ENCODE results near the gene TGFBI. TPM values are rescaled to one million over a fixed set of nuclear protein-coding genes. Genes with fewer than 3 reads are reported as not detected.

TGFBI gene
- total RNA-seq, 2 experiments from 2014 or later: 0.23 TPM; not detected in 1

DNA sequence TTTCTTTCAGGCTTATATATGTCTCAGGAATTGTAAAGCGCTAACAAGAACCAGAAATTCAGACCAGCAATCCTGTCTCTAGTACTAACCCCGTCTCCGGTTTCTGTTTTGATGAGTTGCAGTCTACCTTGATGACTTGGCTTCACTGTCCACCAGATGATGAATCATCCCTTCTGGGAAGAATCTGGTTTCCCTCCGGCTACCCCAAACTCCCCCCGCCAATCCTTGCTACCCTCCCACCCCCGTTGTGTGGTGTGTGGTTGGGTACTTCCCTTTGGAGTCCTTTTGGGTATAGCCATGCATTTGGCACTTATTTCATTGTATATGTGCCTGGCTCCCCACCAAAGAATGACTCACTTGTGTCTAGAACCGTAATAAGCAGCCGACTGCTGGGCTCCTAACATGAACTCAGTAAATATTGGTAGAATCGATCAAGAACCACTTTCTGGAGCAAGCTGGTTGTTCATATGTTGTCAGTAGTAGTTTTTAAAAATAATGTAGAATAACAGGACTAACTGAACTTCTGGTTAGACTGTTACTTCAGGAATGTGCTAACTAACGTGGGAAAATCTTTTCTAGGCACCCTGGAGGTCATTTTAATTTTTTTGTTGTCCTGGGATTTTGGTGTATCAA is 8.3 kb upstream of the TGFBI start:
- CTCF ChIA-PET: interaction anchor here (1.4 kb wide), 1 partner anchor 11 kb away, joined by 3 read pairs; no protein-coding TSS in a partner anchor
- POLR2A ChIA-PET: no interaction called here

DNA sequence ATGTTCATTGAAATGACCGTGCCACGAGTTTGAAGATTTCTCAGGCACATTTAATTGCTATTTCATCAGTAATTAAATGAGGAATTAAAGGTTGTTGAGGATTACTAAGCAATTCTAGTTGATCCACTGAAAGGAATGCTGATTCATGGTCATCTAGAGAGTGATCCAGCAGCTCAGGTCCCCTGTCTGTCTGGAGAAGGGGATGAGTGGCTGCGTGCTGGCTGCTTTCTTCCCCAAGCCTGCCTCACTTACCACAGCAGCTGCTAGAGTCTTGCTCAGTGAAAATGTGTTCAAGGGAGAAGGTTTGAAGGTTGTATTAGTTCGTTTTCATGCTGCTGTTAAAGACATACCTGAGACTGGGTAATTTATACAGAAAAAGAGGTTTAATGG is 7.8 kb upstream of the TGFBI start:
- ChIA-PET POLR2A (no interaction called here), CTCF (interaction anchor here (1.4 kb wide), 1 partner anchor 11 kb away, joined by 3 read pairs; no protein-coding TSS in a partner anchor)

DNA sequence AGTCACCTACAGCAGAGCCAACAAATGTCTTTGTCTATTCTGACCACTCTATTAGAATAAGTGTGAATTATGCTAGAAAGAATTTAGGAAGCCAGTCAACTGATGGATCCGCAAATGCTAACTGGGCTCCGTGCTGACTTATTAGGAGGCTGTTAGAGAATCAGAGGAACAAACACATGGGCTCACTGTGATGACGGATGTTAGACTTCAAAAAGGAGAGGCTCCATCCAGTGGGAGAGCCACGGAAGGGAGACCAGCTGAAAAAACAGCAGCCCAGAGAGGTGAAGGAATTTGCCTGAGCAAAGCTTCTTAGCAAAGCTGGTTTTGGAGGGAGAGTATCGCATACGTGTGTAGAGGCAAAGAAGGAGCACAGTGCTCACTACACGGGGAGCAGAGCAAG is 5.8 kb upstream of the TGFBI start:
- ChIA-PET POLR2A (interaction anchor here (0.7 kb wide), 1 partner anchor 41 kb away, joined by 4 read pairs; no protein-coding TSS in a partner anchor), CTCF (no interaction called here)

DNA sequence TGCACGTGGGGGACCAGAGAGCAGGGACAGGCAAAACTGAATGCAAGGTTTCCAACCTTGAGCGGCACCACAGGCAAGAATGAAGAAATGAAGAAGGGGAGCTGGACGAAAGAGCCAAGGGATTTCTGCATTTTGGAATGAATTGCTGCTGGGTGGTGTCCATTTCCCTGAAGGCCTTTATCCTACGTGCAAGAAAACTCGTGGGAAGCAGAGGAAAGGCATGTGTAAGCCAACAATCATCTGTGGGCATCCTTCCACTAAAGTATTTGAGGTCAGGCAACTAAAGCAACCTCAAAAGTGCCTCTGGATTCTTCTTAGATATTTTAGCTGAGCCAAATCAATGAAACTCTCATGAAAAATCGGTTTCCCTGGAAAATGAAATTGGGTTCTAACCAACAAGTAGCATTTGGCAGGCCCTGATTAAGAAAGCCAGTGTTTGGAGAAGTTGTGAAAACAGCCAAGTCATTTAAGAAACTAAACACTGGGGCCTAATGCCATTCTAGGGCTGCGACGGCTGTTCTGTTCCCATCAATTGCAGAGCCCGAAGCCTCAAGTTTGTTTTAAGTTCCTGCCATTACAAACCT is 4.7 kb upstream of the TGFBI start:
- POLR2A ChIA-PET: no interaction called here
- CTCF ChIA-PET: no interaction called here

DNA sequence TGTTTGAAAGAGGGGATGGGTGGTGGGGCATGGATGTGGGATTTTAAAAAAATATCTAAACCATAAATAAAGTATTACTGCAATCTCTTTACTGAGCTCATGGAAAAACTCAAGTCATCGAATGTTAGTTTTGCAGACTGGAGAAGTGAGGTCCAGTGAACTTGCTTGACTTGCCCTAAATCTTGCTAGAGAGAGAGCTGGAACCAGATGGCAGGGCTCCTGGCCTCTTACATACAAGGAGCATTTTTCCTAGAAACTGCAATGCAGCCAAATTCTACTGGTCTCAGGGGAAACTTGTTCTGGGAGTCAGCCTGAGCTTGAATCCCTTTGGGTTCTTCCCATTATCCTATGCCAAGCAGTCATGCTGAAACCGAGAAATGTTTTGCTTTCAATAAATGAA is 2.9 kb upstream of the TGFBI start:
- ChIA-PET CTCF (no interaction called here), POLR2A (no interaction called here)

DNA sequence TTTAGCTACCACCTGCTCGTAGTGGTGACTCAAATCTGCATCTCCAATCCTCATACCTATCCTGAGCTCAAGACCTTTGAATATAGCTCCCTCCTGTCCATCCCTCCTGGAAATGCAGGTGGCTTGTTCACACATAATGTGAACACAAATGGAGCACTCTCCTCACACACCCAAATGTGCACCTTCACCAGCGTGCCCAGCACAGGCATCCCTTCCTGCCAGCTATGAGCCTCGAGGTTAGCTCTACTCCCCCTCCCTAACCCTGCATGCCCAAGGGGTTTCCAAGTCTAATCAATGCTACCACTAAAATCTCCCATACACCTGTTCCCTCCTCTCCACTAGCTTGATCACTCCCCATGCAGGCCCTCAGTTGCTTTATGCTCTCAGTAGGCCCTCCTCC is 2.2 kb upstream of the TGFBI start:
- ChIA-PET POLR2A (no interaction called here), CTCF (no interaction called here)

DNA sequence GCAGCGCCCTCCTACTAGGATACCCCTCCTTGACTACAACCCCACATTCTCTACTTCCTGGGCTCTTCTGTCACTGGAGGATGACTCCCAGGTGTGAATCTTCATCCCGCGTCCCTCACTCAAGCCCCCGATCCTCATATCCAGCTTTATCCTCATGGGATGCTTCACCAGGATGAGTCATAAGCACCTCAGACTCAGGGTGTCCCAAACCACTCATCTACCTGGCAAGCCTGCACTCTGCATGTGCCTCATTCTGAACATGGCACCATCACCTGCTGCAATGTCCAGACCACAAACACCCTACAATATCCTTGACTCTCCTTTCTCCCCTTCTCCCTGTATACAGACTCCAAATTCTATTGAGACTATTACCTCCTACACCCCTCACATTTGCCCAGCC is 1.5 kb upstream of the TGFBI start:
- ChIA-PET POLR2A (no interaction called here), CTCF (no interaction called here)

DNA sequence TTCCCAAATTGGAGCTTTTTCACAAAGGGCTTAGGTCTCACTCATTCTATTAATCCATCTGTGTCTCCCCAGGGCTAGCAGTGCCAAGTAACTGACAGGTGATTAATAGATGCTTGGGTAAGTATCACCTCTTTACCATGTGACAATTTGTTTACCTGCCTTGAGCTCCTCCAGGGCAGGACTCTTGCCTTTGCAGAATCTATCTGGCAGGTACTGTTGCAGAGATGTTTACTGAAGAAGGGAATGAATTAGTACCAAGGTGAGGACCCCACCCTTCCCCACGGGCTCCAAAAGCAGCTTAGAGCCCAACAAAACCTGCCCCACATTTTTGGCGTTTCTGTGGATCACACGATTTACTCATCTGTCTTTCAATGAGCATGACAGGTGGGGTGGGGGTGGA is 698 bp upstream of the TGFBI start:
- ChIA-PET CTCF (interaction anchor here (1.1 kb wide), 1 partner anchor 9 kb away, joined by 4 read pairs; no protein-coding TSS in a partner anchor), POLR2A (no interaction called here)

DNA sequence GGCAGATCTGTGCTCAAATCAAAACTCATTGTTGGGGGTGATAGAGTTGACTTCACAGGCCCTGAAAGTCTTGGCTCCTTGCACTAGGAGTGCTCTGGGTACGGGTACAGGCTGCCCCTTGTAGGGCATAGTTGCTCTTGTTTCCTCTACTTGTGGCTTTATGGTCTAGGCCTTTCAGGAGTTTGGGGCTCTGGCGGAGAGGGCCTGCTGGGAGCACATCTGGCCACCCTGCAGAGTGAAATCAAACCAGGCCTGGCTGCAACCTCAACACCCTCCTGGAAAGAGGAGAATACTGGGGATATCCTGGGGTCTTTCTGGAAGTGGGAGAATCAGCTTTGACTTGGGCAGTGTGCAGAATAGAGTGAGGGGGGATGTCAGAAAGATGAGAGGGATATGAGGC is 1.5 kb downstream of the TGFBI start:
- POLR2A ChIA-PET: no interaction called here
- CTCF ChIA-PET: no interaction called here

DNA sequence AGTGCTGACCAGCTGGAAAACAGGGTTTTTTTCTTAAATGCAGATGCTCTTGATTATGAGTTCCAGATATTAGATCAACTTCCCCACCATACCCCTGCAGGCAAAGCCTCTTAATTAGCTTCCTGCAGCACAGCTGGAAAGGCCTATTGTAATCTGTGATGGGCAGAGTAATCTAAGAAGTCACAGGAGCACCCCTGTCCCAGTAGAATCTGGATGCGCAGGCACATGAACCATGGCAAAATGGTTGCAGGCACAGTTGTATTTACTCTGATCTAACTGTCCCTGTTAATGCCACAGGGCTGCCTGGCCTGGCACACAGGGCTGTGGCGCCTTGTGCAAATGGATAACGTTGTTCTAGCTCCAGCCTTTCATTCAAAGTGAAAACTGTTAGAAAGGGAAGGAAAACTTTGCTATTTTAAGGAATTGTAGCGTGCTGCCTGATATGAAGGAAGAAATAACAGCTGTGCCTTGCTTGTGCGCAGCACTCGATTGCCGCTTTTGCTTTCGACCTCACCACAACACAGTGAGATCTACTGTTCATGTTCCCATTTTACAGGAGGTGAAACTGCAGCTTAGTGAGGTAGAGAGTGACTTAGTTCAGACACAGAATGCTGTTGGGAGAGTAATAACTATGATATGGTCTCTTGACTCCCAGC is 2.3 kb downstream of the TGFBI start:
- ChIA-PET CTCF (interaction anchor here (0.8 kb wide), 1 partner anchor 10 kb away, joined by 3 read pairs; no protein-coding TSS in a partner anchor), POLR2A (no interaction called here)

DNA sequence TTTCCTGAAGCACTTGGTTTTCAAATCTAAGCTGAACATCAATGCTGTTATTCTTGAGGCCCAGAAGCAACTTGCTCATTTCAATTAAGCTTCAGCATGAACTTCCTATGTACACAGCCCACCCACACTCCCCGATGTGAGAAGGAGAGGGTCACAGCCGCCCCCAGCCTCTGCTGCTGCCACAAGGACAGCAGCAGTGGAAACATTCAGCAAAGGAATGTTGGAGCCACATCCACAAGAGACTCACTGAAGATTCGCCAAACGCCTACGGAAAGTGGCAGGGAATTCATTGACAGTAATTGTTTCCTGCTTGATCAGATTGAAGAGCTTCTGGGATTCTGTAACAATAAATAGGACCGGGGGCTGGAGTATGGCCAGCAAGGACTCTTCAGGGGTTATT is 2.9 kb downstream of the TGFBI start:
- ChIA-PET POLR2A (no interaction called here), CTCF (interaction anchor here (0.8 kb wide), 1 partner anchor 11 kb away, joined by 3 read pairs; no protein-coding TSS in a partner anchor)

DNA sequence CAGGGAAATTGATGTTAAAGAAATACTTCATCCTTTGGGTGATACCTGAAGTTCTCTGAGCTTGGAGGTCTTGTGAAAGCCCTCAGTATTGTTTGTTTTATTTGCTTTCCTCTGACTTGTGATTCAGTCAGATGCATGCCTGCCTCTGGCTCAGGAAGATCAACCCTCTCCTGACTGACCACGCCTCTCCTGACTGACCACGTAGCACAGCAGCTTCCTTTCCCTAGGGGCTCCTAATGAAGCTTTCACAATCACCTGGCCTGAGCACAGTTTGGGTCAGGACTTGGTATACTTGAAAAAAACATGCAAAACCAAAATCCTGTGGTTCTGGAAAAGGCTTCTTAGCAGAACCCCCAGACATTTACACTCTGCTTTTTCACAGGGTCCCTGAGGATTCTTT is 3.8 kb downstream of the TGFBI start:
- CTCF ChIA-PET: no interaction called here

DNA sequence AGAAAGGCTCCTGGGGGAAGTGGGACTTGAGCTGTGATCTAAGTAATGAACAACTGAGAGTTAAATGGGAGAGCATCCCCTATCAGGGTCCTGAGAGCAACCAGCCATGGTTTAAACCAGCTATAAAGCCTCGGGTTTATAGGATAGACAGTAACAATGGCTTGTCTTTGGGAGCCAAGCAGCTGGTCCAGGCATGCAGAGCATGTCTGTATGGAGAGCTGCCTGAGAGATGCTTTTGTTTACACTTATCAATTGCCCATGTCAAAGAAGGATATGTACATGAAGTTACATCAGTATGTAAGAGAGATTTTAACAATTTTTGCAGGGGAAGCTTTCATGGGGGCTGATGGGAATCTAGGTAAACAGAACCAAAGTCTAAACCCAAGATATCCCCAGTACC is 4.4 kb downstream of the TGFBI start:
- ChIA-PET POLR2A (no interaction called here), CTCF (interaction anchor here (1.0 kb wide), 1 partner anchor 141 kb away, joined by 3 read pairs; no protein-coding TSS in a partner anchor)

More for the DNA sequence above, 3.8 kb downstream of the TGFBI start:
- POLR2A ChIA-PET: no interaction called here

DNA sequence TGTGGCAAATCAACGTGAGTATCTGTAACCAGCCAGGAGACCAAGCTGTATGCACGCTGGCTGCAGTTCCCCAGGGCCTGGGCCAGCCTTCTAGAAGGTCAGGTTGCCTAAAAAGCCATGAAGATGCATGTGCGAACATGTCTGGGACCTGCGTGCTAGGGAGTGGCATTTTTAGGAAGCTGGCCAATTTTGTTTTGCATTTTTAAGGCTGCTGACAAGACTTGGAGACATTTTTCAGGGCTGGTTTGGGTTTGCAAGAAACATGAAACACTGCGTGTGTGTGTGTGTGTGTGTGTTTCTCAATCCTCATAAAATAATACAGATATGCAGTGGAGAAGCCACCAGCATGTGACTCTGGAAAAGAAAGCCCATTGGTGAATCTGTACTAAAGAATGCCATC is 5.1 kb downstream of the TGFBI start:
- ChIA-PET CTCF (interaction anchor here (0.6 to 1.2 kb wide), 3 partner anchors 137 to 143 kb away, joined by 3 to 4 read pairs (median 3); no protein-coding TSS in a partner anchor), POLR2A (no interaction called here)

DNA sequence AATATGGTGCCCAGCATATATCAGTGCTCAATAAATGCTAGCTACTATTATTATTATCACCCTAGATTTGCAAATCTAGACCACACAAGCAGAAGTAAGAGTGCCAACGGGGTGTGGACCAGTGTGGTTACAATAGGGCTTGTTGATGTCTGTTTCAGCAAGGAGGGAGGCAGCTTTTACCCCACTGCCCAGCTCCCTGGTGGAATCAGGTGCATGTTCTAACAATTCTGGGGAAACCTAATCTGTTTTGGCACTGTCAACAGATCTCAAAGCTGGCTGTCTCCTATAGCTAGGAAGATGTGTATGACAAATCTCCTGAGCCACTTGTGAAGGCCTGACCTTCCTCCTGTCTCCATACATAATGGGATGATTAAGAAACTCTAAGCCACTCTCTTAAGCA is 5.7 kb downstream of the TGFBI start:
- ChIA-PET CTCF (interaction anchor here (0.6 to 1.2 kb wide), 2 partner anchors 138 to 144 kb away, joined by 3 to 4 read pairs; no protein-coding TSS in a partner anchor), POLR2A (no interaction called here)

DNA sequence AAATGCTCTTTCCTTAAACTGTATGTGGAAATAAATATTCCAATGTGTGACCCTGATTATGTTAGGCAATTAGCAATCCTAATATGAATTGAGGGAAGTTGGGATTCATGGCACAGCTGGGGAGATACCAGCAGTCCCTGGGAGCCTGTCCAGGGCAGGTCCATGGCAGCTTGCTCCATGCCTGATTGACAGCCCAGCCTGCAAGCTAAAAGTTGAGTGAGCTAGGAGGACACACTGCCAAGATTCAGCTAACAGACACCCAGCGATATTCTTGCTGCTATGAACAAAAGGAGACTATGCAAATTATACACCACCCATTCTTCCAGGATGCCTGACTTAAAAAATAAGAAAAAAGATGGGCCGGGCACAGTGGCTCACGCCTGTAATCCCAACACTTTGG is 6.2 kb downstream of the TGFBI start:
- ChIA-PET POLR2A (no interaction called here), CTCF (interaction anchor here (1.2 kb wide), 1 partner anchor 144 kb away, joined by 3 read pairs; no protein-coding TSS in a partner anchor)

DNA sequence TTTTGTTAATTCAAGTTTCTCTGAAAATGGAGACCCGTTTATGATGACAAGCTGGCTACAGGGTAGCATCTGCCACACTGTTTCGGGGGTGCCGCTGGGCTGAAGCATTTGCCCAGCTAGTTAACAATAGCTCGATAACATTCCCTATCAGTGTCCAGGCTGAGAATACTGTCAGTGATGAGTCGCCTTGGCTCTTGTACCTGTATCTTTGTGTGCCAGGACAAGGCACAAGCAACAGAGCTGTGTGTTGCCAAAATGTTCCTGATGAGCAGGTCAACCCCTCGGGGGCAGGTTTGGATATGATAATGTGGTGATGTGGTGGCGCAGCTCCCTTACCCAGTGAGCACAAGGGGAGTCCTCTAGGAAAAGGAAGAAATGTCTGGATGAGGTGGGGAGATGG is 7.0 kb downstream of the TGFBI start:
- CTCF ChIA-PET: no interaction called here
- POLR2A ChIA-PET: no interaction called here

DNA sequence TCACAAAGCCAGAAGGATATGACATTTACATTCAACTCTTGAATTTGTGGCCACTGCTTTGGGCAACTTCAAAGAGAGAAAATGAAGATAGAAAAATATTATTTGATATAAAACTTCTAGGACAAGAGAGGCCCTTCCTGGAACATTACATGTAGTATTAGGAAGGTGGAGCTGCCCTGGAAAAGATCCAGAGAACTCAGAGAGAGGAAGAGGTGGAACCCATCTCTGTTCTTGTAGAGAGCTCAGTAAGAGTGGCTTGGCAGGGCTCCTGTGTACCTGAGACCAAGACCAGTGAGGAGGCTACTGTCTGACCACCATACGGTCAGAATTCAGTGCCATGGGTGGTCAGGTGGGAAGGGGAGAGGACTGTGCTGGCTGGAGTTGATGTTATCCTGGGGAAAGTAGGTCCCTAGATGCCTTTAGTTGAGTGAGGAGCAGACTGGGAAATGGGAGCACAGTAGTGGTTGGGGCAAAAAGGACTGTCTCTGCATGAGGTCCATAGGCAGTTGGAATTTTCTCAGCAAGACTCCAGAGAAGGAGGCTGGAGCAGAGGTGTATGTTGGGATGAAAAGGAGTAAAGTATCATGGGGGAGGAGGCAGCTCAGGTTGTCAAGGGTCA is 7.6 kb downstream of the TGFBI start:
- ChIA-PET CTCF (interaction anchor here (1.9 kb wide), 1 partner anchor 45 kb away, joined by 5 read pairs; no protein-coding TSS in a partner anchor), POLR2A (no interaction called here)

DNA sequence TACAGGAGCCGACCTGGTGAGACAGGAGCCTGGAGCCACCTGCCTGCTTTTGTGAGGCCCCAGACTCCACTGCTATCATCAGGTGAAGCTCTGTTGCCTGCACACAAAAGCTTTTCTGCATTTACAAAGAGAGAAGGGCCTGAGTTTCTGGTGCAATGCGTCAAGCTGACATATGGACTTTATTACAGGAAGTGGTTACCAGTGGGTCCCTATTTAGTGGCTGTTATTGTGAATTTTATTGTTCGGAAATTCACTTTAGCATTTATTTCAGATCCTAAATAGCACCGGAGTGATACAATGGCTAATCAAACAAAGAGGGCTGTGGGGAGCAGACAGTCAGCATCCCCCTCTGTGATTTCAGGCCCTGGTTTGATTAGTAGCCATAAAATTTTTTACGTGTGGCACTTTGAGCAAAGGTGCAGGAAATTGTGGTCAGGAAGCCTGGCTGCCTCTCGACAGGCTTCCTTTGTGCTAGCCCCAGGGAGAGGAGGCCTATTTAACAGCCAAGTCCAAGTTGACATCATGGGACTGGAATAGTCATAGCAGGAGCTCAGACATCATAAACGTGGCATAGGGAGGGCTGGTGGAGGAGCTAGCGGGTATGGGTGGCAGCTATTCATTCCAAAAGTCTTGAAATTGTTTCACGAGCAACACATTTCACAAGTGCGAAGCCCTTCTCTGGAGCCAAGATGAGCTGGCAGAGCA is 8.4 kb downstream of the TGFBI start:
- CTCF ChIA-PET: interaction anchor here (0.7 to 1.9 kb wide), 4 partner anchors 8 to 145 kb away, joined by 3 to 5 read pairs (median 4); partner anchors contain the start of gene TGFBI
- POLR2A ChIA-PET: interaction anchor here (1.1 kb wide), 1 partner anchor 147 kb away, joined by 3 read pairs; no protein-coding TSS in a partner anchor

DNA sequence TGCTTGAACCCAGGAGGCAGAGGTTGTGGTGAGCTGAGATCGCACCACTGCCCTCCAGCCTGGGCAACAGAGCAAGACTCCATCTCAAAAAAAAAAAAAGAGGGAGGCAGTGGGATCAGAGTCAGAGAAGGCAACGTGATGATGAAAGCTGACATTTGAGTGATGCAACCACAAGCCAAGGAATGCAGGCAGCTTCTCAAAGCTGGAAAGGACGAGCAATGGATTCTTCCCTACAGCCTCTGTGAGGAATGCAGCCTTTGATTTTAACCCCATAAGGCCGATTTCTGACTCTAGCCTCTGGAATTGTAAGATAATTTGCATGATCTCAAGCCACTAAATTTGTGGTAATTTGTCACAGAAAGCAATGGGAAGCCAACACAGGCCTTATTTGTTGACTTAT is 9.8 kb downstream of the TGFBI start:
- ChIA-PET CTCF (no interaction called here), POLR2A (interaction anchor here (0.6 kb wide), 1 partner anchor 148 kb away, joined by 5 read pairs; no protein-coding TSS in a partner anchor)

Data from activated CD8-positive, alpha-beta memory T cell treated with anti-CD3 and anti-CD28 coated beads for 36 hours (primary cell).